HepG2 (cell line): Measurements from ENCODE around the gene SUPT4H1. TPM values are rescaled to one million over a fixed set of nuclear protein-coding genes. Genes with fewer than 3 reads are reported as not detected.
A peak's percentile ranks its signal among the peaks of the same experiment; 100 is the strongest.

Experiments used
- ATF7-NPFF ChIP-seq: sonication (generic); formaldehyde crosslinking; IDR thresholded peaks from 2 replicates; pipeline ENCODE4 v1.8.1; 2023; ENCODE audit warnings: mild to moderate bottlenecking, low read depth, missing genetic modification reagents, moderate library complexity
- HCFC1 ChIP-seq: fragments of 150-350 bp; IDR thresholded peaks from 2 replicates; pipeline ENCODE4 v1.6.1; 2014; ENCODE audit warnings: low read depth, low read length
- KDM5B ChIP-seq: sonication (generic); formaldehyde crosslinking; IDR thresholded peaks from 2 replicates; pipeline ENCODE4 v1.4.0; 2020; ENCODE audit warnings: missing genetic modification reagents, mild to moderate bottlenecking, borderline replicate concordance
- NFKB2 ChIP-seq: sonication (generic); formaldehyde crosslinking; IDR thresholded peaks from 2 replicates; pipeline ENCODE4 v1.4.0; 2020; ENCODE audit warnings: missing genetic modification reagents, borderline replicate concordance
- PAXIP1 ChIP-seq: sonication (generic); formaldehyde crosslinking; conservative IDR thresholded peaks from 2 replicates; pipeline ENCODE4 v1.4.0; 2020; ENCODE audit warnings: mild to moderate bottlenecking, missing genetic modification reagents, moderate library complexity
- SMARCC2 ChIP-seq: fragments of 450-650 bp; IDR thresholded peaks from 2 replicates; pipeline ENCODE4 v1.6.1; 2017; ENCODE audit warnings: antibody characterized with exemption, mild to moderate bottlenecking
- STAT5B ChIP-seq: sonication (generic); formaldehyde crosslinking; IDR thresholded peaks from 2 replicates; pipeline ENCODE4 v1.4.0; 2020; ENCODE audit warnings: missing genetic modification reagents
- ZBTB42 ChIP-seq: sonication (generic); formaldehyde crosslinking; IDR thresholded peaks from 2 replicates; pipeline ENCODE4 v1.5.0; 2020; ENCODE audit warnings: mild to moderate bottlenecking, missing genetic modification reagents
- polyA plus RNA-seq, 8 experiments: library from polyadenylated mRNA; depleted of rRNA in 3 of 8; stranded (reverse) in 7 of 8; unstranded in 1 of 8; fragments of >200 nt; fragmentation: Illumina TruSeq in 4 of 8; extraction: Trizol in 4 of 8; gene quantifications; 2 replicates each; pipeline versions ENCODE4 v1.2.1 to v1.2.3, GENCODE V29; 2011 to 2016; ENCODE audit warnings: low read depth in 4 of 8, missing spikeins in 1 of 8, mixed read lengths in 1 of 8; ENCODE audit not compliant: insufficient read depth in 1 of 8
- total RNA-seq, 5 experiments: library from RNA; depleted of rRNA; stranded (reverse); fragments of >200 nt; fragmentation: Illumina TruSeq; extraction: Trizol; gene quantifications; 2 replicates each; pipeline ENCODE4 v1.2.3, GENCODE V29; 2016; ENCODE audit warnings: low read depth in 1 of 5
- TF ChIP-seq, protein P1 (sequence below), 2 experiments: fragments of 450-650 bp in 1 of 2; sonication (generic) in 1 of 2; formaldehyde crosslinking in 1 of 2; IDR thresholded peaks; 2 replicates each; pipeline versions ENCODE4 v1.6.1 to v1.8.0; 2016 to 2022; ENCODE audit warnings: antibody characterized with exemption in 1 of 2, mild to moderate bottlenecking in 1 of 2, missing genetic modification reagents in 1 of 2
- TF ChIP-seq, protein P2 (sequence below): IDR thresholded peaks from 2 replicates; pipeline ENCODE4 v1.6.1; 2016; ENCODE audit warnings: low read depth, missing genetic modification reagents, missing compliant biosample characterization

SUPT4H1 gene
- total and polyA plus RNA-seq, 2 of the 13 experiments (the other 11 are each of a cell fraction or from before 2014, with no cell fraction given): 155 to 244 TPM

DNA sequence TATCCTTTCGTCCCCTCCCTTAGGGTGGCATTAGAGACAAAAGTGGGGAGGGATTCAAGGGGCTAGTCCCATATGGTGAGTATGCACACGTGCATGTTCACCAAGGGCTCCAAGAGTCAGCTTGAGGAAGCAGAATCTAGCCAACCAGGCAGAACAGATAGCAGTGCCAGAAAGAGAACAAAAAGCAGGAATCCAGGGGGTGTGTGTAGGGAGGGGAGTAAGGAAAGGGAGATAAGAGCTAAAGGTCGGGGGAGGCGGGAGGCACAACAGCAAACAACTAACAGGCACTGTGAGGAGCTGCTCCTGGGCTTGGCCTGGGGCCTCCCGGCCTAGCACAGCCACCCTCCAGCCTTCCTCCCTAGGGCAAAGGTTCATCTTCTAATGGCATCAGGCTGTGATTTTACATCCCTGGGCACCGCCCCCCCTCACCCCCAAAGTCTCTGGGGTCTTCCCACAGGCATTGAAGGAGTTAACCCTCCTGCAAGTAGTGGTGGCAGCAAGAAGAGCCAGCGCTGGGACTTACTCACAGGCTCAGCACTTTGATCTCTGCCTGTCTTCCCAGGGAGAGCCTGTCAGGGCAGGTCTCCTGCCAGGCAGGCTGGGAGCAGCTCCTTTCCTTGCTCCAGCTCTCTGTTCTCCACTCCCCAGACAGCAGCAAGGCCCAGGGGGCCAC is 12.4 kb upstream of the SUPT4H1 start (continued):
- TF ChIP-seq, protein P1, sequence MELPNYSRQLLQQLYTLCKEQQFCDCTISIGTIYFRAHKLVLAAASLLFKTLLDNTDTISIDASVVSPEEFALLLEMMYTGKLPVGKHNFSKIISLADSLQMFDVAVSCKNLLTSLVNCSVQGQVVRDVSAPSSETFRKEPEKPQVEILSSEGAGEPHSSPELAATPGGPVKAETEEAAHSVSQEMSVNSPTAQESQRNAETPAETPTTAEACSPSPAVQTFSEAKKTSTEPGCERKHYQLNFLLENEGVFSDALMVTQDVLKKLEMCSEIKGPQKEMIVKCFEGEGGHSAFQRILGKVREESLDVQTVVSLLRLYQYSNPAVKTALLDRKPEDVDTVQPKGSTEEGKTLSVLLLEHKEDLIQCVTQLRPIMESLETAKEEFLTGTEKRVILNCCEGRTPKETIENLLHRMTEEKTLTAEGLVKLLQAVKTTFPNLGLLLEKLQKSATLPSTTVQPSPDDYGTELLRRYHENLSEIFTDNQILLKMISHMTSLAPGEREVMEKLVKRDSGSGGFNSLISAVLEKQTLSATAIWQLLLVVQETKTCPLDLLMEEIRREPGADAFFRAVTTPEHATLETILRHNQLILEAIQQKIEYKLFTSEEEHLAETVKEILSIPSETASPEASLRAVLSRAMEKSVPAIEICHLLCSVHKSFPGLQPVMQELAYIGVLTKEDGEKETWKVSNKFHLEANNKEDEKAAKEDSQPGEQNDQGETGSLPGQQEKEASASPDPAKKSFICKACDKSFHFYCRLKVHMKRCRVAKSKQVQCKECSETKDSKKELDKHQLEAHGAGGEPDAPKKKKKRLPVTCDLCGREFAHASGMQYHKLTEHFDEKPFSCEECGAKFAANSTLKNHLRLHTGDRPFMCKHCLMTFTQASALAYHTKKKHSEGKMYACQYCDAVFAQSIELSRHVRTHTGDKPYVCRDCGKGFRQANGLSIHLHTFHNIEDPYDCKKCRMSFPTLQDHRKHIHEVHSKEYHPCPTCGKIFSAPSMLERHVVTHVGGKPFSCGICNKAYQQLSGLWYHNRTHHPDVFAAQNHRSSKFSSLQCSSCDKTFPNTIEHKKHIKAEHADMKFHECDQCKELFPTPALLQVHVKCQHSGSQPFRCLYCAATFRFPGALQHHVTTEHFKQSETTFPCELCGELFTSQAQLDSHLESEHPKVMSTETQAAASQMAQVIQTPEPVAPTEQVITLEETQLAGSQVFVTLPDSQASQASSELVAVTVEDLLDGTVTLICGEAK (IDR thresholded peaks at IDR 0.05): no peak
- TF ChIP-seq, protein P1 (CRISPR knock-in tag; IDR thresholded peaks at IDR 0.05): no peak
- TF ChIP-seq HCFC1: no peak
- TF ChIP-seq NFKB2 (CRISPR knock-in tag): no peak; the same call in 1 of the 2 replicates
- peak; percentile 92 for TF ChIP-seq PAXIP1 (CRISPR knock-in tag)
- no peak for TF ChIP-seq SMARCC2
- TF ChIP-seq STAT5B: no peak
- TF ChIP-seq KDM5B (CRISPR knock-in tag): no peak; the same call in 1 of the 2 replicates
- TF ChIP-seq, protein P2, sequence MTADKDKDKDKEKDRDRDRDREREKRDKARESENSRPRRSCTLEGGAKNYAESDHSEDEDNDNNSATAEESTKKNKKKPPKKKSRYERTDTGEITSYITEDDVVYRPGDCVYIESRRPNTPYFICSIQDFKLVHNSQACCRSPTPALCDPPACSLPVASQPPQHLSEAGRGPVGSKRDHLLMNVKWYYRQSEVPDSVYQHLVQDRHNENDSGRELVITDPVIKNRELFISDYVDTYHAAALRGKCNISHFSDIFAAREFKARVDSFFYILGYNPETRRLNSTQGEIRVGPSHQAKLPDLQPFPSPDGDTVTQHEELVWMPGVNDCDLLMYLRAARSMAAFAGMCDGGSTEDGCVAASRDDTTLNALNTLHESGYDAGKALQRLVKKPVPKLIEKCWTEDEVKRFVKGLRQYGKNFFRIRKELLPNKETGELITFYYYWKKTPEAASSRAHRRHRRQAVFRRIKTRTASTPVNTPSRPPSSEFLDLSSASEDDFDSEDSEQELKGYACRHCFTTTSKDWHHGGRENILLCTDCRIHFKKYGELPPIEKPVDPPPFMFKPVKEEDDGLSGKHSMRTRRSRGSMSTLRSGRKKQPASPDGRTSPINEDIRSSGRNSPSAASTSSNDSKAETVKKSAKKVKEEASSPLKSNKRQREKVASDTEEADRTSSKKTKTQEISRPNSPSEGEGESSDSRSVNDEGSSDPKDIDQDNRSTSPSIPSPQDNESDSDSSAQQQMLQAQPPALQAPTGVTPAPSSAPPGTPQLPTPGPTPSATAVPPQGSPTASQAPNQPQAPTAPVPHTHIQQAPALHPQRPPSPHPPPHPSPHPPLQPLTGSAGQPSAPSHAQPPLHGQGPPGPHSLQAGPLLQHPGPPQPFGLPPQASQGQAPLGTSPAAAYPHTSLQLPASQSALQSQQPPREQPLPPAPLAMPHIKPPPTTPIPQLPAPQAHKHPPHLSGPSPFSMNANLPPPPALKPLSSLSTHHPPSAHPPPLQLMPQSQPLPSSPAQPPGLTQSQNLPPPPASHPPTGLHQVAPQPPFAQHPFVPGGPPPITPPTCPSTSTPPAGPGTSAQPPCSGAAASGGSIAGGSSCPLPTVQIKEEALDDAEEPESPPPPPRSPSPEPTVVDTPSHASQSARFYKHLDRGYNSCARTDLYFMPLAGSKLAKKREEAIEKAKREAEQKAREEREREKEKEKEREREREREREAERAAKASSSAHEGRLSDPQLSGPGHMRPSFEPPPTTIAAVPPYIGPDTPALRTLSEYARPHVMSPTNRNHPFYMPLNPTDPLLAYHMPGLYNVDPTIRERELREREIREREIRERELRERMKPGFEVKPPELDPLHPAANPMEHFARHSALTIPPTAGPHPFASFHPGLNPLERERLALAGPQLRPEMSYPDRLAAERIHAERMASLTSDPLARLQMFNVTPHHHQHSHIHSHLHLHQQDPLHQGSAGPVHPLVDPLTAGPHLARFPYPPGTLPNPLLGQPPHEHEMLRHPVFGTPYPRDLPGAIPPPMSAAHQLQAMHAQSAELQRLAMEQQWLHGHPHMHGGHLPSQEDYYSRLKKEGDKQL: no peak; the same call in 1 of the 2 replicates
- no peak for TF ChIP-seq ATF7-NPFF (CRISPR knock-in tag)
- no peak for TF ChIP-seq ZBTB42 (CRISPR knock-in tag)
